Ascending aorta (tissue), 2 donors: ENCODE measurements around the gene ASB1. TPM values are rescaled to one million over a fixed set of nuclear protein-coding genes. Genes with fewer than 3 reads are reported as not detected.

Experiments
- DNase-seq, 2 donors: peaks; one replicate each; pipeline ENCODE4 v3.0.0-alpha.2; 2019; ENCODE audit warnings: low spot score in 2 of 2
- H3K27ac ChIP-seq, 2 donors: fragments of 200-600 bp; sonication (generic); one replicate each; pipeline ENCODE4 v1.5.1; 2016 to 2017; ENCODE audit warnings: mild to moderate bottlenecking in 1 of 2
- H3K27me3 ChIP-seq: fragments of 200-600 bp; sonication (generic); one replicate; pipeline ENCODE4 v1.5.1; 2017
- H3K36me3 ChIP-seq, 2 donors: fragments of 200-600 bp; sonication (generic); one replicate each; pipeline ENCODE4 v1.5.1; 2016
- H3K4me1 ChIP-seq, 2 donors: fragments of 200-600 bp; sonication (generic); one replicate each; pipeline ENCODE4 v1.5.1; 2016 to 2017; ENCODE audit warnings: mild to moderate bottlenecking in 1 of 2
- H3K4me3 ChIP-seq, 2 donors: fragments of 200-600 bp; sonication (generic); one replicate each; pipeline ENCODE4 v1.5.1; 2016 to 2017; ENCODE audit warnings: mild to moderate bottlenecking in 1 of 2
- H3K9me3 ChIP-seq, 2 donors: fragments of 200-600 bp; sonication (generic); one replicate each; pipeline ENCODE4 v1.5.1; 2016
- intact Hi-C: fragments of 100-400 bp; cut with DNase I; formaldehyde crosslinking; loops from one replicate; pipeline ENCODE4 v1.15.1; 2023
- total RNA-seq: library from RNA; depleted of rRNA; stranded (reverse); fragments of >200 nt; gene quantifications from one replicate; pipeline ENCODE4 v1.1.0, GENCODE V29; 2016
- TF ChIP-seq, protein P1 (sequence below), 3 experiments: fragments of 200-600 bp in 2 of 3; fragments of 450-650 bp in 1 of 3; sonication (generic) in 2 of 3; IDR thresholded peaks; one replicate each; pipeline ENCODE4 v1.5.1; 2016 to 2019; ENCODE audit warnings: antibody characterized with exemption in 3 of 3, mild to moderate bottlenecking in 1 of 3, moderate library complexity in 1 of 3

ASB1 gene
- total RNA-seq, 1 donor from 2014 or later = 32.5 TPM

DNA sequence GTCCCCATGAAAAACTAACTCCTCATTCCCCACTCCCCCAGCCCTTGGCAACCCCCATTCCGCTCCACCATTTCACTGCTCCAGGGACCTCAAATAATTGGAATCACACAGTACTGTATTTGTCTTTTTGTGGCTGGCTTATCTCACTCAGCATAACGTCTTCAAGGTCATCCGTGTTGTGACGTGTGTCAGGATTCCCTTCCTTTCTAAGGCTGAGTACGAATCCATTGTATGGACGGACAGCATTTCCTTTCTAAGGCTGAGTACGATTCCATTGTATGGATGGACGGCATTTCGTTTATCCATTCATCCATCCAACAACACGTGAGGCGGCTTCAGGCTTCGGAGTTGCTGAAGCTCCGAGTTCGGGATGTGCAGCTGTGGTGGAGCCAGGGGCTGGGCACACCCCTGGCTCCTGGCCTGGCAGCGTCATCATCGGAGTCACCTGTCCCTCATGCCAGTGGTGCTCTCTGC lies 1.2 kb upstream of the ASB1 start:
- peaks cover 0 to 4% of the 10 kb centered on the region in 2 donors for H3K9me3 ChIP-seq
- TF ChIP-seq, protein P1, sequence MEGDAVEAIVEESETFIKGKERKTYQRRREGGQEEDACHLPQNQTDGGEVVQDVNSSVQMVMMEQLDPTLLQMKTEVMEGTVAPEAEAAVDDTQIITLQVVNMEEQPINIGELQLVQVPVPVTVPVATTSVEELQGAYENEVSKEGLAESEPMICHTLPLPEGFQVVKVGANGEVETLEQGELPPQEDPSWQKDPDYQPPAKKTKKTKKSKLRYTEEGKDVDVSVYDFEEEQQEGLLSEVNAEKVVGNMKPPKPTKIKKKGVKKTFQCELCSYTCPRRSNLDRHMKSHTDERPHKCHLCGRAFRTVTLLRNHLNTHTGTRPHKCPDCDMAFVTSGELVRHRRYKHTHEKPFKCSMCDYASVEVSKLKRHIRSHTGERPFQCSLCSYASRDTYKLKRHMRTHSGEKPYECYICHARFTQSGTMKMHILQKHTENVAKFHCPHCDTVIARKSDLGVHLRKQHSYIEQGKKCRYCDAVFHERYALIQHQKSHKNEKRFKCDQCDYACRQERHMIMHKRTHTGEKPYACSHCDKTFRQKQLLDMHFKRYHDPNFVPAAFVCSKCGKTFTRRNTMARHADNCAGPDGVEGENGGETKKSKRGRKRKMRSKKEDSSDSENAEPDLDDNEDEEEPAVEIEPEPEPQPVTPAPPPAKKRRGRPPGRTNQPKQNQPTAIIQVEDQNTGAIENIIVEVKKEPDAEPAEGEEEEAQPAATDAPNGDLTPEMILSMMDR (IDR thresholded peaks at IDR 0.05) = no peak
- intact Hi-C loops = loop anchor here (5.0 kb wide), 2 partner anchors 33 to 48 kb away; no protein-coding TSS in a partner anchor
- H3K27ac ChIP-seq = peak overlapping the region; percentile 95 to 97
- peak overlapping the region in 1 of 2 donors; percentile 90 for H3K4me3 ChIP-seq
- peaks cover 7 to 26% of the 10 kb centered on the region in 2 donors for H3K4me1 ChIP-seq
- H3K36me3 ChIP-seq = no peaks in the 10 kb centered on the region
- H3K27me3 ChIP-seq = no peaks in the 10 kb centered on the region
- peak in 1 of 2 donors; percentile 62 for DNase-seq

- Histone ChIP-seq H3K4me3 (peak overlapping the region; percentile 52 to 90), H3K27ac (peak overlapping the region; percentile 95 to 97), H3K27me3 (no peaks in the 10 kb centered on the region), H3K36me3 (no peaks in the 10 kb centered on the region), H3K9me3 (peaks cover 0 to 9% of the 10 kb centered on the region in 2 donors), H3K4me1 (peaks cover 7 to 21% of the 10 kb centered on the region in 2 donors)
- TF ChIP-seq, protein P1 (IDR thresholded peaks at IDR 0.05) = no peak
- DNase-seq = peak in 1 of 2 donors; percentile 68
- intact Hi-C loops = loop anchor here (5.0 kb wide), 2 partner anchors 34 to 49 kb away; no protein-coding TSS in a partner anchor
Observed at GRCh38 chr2:238425979-238426567, 654 bp upstream of the ASB1 start.

DNA sequence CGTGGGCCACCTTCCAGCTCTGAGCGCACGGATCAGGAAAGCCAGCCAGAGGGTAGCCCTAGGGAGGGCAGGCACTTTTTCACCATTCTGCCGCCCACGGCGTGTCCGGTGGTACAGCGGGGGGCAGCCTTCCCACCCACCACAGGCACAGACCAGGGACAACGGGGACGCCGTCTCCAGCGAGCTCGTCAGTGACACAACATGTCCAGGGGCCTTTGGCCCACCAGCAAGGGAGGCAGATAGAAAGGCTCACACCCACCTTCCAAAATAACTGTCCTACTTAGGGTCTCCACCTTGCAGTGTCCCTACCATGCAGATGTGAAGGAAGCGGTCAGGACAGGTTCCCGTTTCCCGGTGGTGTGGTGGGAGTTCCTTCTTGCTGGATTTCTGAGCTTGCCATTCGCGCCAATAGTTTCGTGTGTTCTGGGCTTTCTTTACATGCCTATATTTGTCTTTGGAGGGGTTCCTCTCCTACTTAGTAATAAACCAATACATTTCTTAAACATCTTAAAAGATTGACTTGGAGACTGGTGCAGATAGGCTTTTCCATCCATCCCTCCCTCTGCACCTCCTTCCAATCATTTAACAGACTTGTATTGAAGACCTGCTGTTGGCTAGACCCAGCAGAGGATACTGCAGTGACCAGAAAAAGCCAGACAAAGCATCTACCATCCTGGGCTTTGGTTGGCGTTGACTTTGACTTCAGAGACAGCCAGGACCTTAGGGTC lies 872 bp downstream of the ASB1 start:
- Histone ChIP-seq H3K4me3 (peak overlapping the region; percentile 52 to 90), H3K27me3 (no peaks in the 10 kb centered on the region), H3K4me1 (peaks cover 7 to 15% of the 10 kb centered on the region in 2 donors), H3K9me3 (peaks cover 0 to 9% of the 10 kb centered on the region in 2 donors), H3K36me3 (no peaks in the 10 kb centered on the region), H3K27ac (peak overlapping the region; percentile 95 to 97)
- peak in 1 of 2 donors; percentile 68 for DNase-seq
- intact Hi-C loops = loop anchor here (5.0 kb wide), 2 partner anchors 35 to 50 kb away; no protein-coding TSS in a partner anchor
- TF ChIP-seq, protein P1 (IDR thresholded peaks at IDR 0.05) = no peak

DNA sequence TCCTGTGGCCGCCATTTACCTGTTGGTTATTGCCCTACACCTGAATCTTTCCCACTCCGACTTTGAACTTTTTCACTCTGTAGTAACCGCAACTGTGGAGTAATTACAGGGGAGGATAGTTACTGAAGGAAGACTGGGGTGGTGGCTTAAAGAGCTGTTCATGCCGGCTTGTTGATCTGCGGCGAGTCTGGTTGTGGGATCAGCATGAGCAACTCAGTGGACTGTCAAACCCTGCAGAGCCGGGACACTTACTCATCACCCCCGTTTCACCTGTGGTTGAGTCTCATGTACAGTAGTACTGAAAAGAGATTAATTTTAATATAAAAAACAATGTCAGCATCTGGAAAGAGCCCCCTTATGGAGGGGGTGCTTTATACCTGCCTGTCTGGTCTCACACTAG lies 2.1 kb downstream of the ASB1 start:
- intact Hi-C loops = loop anchor here (5.0 kb wide), 2 partner anchors 37 to 52 kb away; no protein-coding TSS in a partner anchor

DNA sequence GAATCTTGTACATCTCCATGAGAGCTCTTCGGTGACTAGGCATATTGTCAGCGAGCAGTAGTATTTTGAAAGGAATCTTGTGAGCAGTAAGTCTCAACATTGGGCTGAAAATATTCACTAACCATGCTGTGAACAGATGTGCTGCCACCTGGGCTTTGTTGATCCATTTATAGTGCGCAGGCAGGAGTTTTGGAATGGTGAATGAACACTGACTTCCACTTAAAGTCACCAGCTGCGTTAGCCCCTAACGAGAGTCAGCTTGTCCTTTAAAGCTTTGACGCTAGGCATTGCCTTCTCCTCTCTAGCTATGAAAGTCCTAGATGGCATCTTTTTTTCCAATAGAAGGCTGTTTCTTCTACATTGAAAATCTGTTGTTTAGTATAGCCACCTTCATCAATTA lies 4.1 kb downstream of the ASB1 start:
- Histone ChIP-seq H3K36me3 (peaks cover 24 to 28% of the 10 kb centered on the region in 2 donors), H3K27me3 (no peaks in the 10 kb centered on the region), H3K9me3 (peaks cover 0 to 9% of the 10 kb centered on the region in 2 donors), H3K4me3 (no peak overlapping the region), H3K4me1 (peaks cover 6 to 14% of the 10 kb centered on the region in 2 donors), H3K27ac (no peak overlapping the region)
- intact Hi-C loops = loop anchor here (10.0 kb wide), 1 partner anchor 434 kb away; no protein-coding TSS in a partner anchor
- peak in 1 of 2 donors; percentile 8 for DNase-seq
- TF ChIP-seq, protein P1 (IDR thresholded peaks at IDR 0.05) = no peak

More for the DNA sequence above, 2.1 kb downstream of the ASB1 start:
- peaks cover 8 to 9% of the 10 kb centered on the region in 2 donors for H3K36me3 ChIP-seq
- H3K27ac ChIP-seq = no peak overlapping the region
- H3K27me3 ChIP-seq = no peaks in the 10 kb centered on the region
- H3K9me3 ChIP-seq = peaks cover 0 to 9% of the 10 kb centered on the region in 2 donors
- no peak overlapping the region for H3K4me3 ChIP-seq
- TF ChIP-seq, protein P1 (IDR thresholded peaks at IDR 0.05) = no peak
- DNase-seq = peak in 1 of 2 donors; percentile 35
- peaks cover 7 to 15% of the 10 kb centered on the region in 2 donors for H3K4me1 ChIP-seq
